Globus pallidus (tissue), 1 donor: Measurements from ENCODE around the gene RAN.
"Not testable (repeated sequence)": the region's sequence is repeated elsewhere in the genome, so short reads cannot be mapped to it uniquely, and the experiment has no call there.

ENCODE experiments used
- DNase-seq: peaks from one replicate; pipeline ENCODE4 v3.0.0-alpha.2; 2015; ENCODE audit warnings: low spot score

RAN gene

GRCh38 chr12:130878193-130879185, 6.6 kb downstream of the RAN start:
- no peak for DNase-seq

- no peak for DNase-seq
These were observed 7.4 kb downstream of the RAN start for GRCh38 chr12:130879212-130879686.

- no peak for DNase-seq
These were observed 8.0 kb downstream of the RAN start for GRCh38 chr12:130879781-130880389.

DNA sequence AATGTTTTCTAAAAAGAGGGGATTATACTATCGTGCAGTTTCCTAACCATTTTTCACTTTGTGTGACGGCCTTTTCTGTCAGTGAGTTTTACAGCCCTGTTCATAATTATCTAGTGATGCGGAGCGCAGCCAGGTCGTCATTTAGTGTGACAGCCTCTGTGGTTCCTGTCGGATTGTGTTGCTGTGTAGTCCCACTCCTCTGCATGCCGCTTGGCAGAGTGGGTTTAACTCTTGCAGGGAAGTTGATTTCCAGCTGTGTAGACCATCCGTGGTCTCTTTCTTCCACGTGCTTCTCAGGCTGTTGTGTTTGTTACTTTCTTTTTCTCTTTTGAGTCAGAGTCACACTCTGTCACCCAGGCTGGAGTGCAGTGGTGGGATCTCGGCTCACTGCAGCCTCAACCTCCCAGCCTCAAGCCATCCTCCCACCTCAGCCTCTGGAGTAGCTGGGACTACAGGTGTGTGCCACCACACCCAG, 8.6 kb downstream of the RAN start:
- DNase-seq, result no peak

DNA sequence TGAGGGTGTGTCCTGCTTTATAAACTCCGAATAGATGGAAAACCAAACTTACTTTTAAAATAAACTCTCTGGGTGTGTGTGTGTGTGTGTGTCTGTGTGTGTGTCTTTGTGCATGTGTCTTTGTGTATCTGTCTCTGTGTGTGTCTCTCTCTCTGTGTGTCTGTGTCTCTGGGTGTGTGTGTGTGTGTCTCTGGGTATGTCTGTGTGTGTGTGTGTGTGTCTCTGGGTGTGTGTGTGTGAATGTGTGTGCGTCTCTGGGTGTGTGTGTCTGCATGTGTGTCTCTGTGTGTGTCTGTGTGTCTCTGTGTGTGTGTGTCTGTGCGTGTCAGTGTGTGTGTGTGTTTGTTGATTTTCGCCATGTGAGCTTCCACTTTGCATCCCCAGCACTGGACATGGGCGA, 9.2 kb downstream of the RAN start:
- no peak for DNase-seq

- DNase-seq, result no peak
These were observed 9.7 kb downstream of the RAN start for GRCh38 chr12:130881548-130881947.

GRCh38 chr12:130887190-130887589, 15.3 kb downstream of the RAN start:
- not testable (repeated sequence) for DNase-seq

DNA sequence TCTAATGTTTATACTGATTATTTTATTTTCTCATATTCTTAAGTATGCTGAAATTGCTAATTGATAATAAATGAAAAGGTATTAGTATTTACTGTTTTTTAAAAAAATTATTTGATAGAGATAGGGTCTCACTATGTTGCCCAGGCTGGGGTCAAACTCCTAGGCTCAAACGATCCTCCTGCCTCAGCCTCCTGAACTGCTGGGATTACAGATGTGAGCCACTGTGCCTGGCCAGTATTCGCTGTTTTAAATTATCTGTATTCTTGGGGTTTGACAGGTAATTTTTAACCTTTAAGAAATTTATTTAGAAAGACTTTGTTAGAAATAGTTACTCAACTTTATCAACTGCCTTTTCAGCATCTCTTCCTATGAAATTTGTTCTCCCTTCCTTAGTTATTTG, 32.2 kb downstream of the RAN start:
- no peak for DNase-seq

DNA sequence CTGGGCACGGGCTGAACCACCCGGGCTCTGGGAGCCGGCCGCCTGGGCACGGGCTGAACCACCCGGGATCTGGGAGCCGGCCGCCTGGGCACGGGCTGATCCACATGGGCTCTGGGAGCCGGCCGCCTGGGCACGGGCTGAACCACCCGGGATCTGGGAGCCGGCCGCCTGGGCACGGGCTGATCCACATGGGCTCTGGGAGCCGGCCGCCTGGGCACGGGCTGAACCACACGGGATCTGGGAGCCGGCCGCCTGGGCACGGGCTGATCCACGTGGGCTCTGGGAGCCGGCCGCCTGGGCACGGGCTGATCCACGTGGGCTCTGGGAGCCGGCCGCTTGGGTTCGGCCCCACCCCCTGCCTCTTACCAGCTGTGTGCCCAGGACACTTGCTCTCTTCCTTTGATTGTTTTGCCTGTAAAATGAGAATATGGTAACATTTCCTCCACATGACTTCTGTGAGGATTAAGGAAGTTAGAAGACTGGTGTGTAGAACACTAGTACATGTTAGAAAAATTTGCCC, 33.1 kb downstream of the RAN start:
- DNase-seq, result not testable (repeated sequence)

GRCh38 chr12:130909111-130909510, 37.2 kb downstream of the RAN start:
- no peak for DNase-seq

GRCh38 chr12:130911193-130911592, 39.3 kb downstream of the RAN start:
- DNase-seq, result no peak

DNA sequence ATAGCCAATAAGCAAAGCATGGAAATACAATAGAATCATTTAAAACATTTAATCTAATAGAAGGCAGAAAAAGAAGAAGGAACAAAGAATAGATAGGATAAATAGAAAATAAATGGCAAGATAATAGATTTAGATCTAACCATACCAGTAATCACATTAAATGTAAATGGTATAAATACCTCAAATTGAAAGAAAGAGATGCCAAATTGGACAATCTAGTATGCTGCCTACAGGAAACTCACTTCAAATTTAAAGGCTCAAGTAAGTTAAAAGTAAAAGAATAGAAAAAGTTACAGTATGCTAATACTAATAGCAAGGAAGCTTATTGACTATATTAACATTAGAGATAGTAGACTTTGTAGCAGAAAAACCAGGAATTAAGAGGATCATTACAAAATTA, 40.1 kb downstream of the RAN start:
- DNase-seq, result no peak

GRCh38 chr12:130916241-130916911, 44.5 kb downstream of the RAN start:
- DNase-seq, result peak; percentile 60

GRCh38 chr12:130917607-130918006, 45.7 kb downstream of the RAN start:
- DNase-seq, result no peak

- DNase-seq, result no peak
These were observed 47.2 kb downstream of the RAN start for GRCh38 chr12:130919086-130919485.

DNA sequence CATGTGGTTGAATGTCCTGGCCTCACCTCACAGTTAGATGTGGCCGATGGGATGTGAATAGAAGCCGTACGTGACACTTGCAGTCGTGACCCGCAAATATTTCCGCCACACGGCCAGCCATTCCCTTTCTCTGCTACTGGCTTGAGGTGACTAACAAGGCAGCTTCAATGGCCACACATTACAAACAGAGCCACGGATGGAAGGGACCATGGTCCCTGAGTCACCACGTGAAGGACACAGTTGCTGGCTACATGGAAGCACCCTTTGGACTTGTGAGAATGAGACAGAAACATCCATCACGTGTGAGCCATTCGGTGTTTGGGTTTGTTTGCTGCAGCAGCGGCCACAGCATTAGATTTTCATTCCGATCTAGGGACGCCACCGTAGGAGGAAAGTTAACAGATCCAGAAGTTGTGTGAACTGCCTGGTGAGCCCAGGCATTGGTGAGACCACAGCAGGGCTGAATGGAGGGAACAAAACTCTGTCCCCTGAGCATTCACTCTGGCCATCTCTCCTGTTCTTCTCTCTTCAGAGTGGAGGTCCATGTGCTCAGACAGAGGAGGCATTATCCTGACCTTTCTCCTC, 48.3 kb downstream of the RAN start:
- DNase-seq, result no peak

GRCh38 chr12:130920723-130921381, 49.0 kb downstream of the RAN start:
- DNase-seq, result no peak

- no peak for DNase-seq
These were observed 50.7 kb downstream of the RAN start for GRCh38 chr12:130922511-130922953.

- peak; percentile 8 for DNase-seq
These were observed 53.2 kb downstream of the RAN start for GRCh38 chr12:130924966-130925665.

- peak; percentile 30 for DNase-seq
These were observed 53.8 kb downstream of the RAN start for GRCh38 chr12:130925666-130926015.
